Measurements from ENCODE around the gene TFF1. TPM values are rescaled to one million over a fixed set of nuclear protein-coding genes. Genes with fewer than 3 reads are reported as not detected.

Gene TFF1
- total RNA-seq, 1 donor from 2014 or later: not detected

GRCh38 chr21:42340187-42341050, 25.9 kb downstream of the TFF1 start:
- DNase-seq: no peak
- no peaks in the 10 kb centered on the region for H3K36me3 ChIP-seq
- H3K27ac ChIP-seq (replicated peaks): no peak overlapping the region
- H3K4me1 ChIP-seq: no peaks in the 10 kb centered on the region
- peaks cover 22% of the 10 kb centered on the region for H3K27me3 ChIP-seq (ENCODE audit: low read depth)
- H3K9me3 ChIP-seq (replicated peaks): no peaks in the 10 kb centered on the region
- intact Hi-C loops (cut with micrococcal nuclease): no loop called here
- H3K4me3 ChIP-seq: no peak overlapping the region
- TF ChIP-seq CTCF (IDR thresholded peaks at IDR 0.05; ENCODE audit: borderline replicate concordance): no peak

GRCh38 chr21:42338729-42339715, 27.3 kb downstream of the TFF1 start:
- no peaks in the 10 kb centered on the region for H3K4me1 ChIP-seq
- no peak for DNase-seq
- H3K9me3 ChIP-seq (replicated peaks): no peaks in the 10 kb centered on the region
- no peak overlapping the region for H3K4me3 ChIP-seq
- intact Hi-C loops (cut with micrococcal nuclease): no loop called here
- TF ChIP-seq CTCF (IDR thresholded peaks at IDR 0.05; ENCODE audit: borderline replicate concordance): no peak
- H3K27me3 ChIP-seq (ENCODE audit: low read depth): peaks cover 36% of the 10 kb centered on the region
- H3K27ac ChIP-seq (replicated peaks): no peak overlapping the region
- H3K36me3 ChIP-seq: no peaks in the 10 kb centered on the region

- TF ChIP-seq CTCF (IDR thresholded peaks at IDR 0.05; ENCODE audit: borderline replicate concordance): peak; percentile 71
- intact Hi-C loops (cut with micrococcal nuclease): no loop called here
- DNase-seq: peak; percentile 50
Observed at GRCh38 chr21:42337830-42338728, 28.3 kb downstream of the TFF1 start.

GRCh38 chr21:42337276-42337675, 29.1 kb downstream of the TFF1 start:
- intact Hi-C loops (cut with micrococcal nuclease): no loop called here
- Histone ChIP-seq H3K9me3 (replicated peaks) (no peaks in the 10 kb centered on the region), H3K36me3 (no peaks in the 10 kb centered on the region), H3K27me3 (ENCODE audit: low read depth) (peaks cover 50% of the 10 kb centered on the region), H3K4me3 (no peak overlapping the region), H3K4me1 (no peaks in the 10 kb centered on the region), H3K27ac (replicated peaks) (no peak overlapping the region)
- TF ChIP-seq CTCF (IDR thresholded peaks at IDR 0.05; ENCODE audit: borderline replicate concordance): no peak
- DNase-seq: no peak

More at GRCh38 chr21:42337830-42338728, 28.3 kb downstream of the TFF1 start:
- Histone ChIP-seq H3K27me3 (ENCODE audit: low read depth) (peaks cover 46% of the 10 kb centered on the region), H3K27ac (replicated peaks) (no peak overlapping the region), H3K4me1 (no peaks in the 10 kb centered on the region), H3K9me3 (replicated peaks) (no peaks in the 10 kb centered on the region), H3K36me3 (no peaks in the 10 kb centered on the region), H3K4me3 (no peak overlapping the region)

Data from left ventricle myocardium inferior (tissue), 1 donor.